Epithelial cell of proximal tubule (primary cell): Measurements from ENCODE around the gene HOXA5. TPM values are rescaled to one million over a fixed set of nuclear protein-coding genes. Genes with fewer than 3 reads are reported as not detected.
A peak's percentile ranks its signal among the peaks of the same experiment; 100 is the strongest.

Source experiments
- DNase-seq: peaks from one replicate; pipeline ENCODE4 v3.0.0-alpha.2; 2011; ENCODE audit warnings: low read depth
- H3K4me3 ChIP-seq: 2 replicates; pipeline ENCODE4 v1.5.1; 2011; ENCODE audit warnings: low read depth, mild to moderate bottlenecking, low read length
- CTCF ChIP-seq: conservative IDR thresholded peaks from 2 replicates; pipeline ENCODE4 v1.5.1; 2012; ENCODE audit warnings: low read depth, mild to moderate bottlenecking, low read length
- total RNA-seq: library from RNA; depleted of rRNA; stranded (reverse); fragments of >200 nt; gene quantifications from 2 replicates; pipeline ENCODE4 v1.2.3, GENCODE V29; 2015

The HOXA5 gene
- total RNA-seq, 1 donor from 2014 or later = 47.6 TPM

- H3K4me3 ChIP-seq = peak overlapping the region; percentile 75
- TF ChIP-seq CTCF = no peak
Measured at GRCh38 chr7:27140126-27140857, 3.2 kb downstream of the HOXA5 start.

GRCh38 chr7:27139334-27140125 lies 4.0 kb downstream of the HOXA5 start:
- H3K4me3 ChIP-seq = peak overlapping the region; percentile 75
- DNase-seq = no peak

More at GRCh38 chr7:27140126-27140857, 3.2 kb downstream of the HOXA5 start:
- no peak for DNase-seq

GRCh38 chr7:27138985-27139333 lies 4.5 kb downstream of the HOXA5 start:
- H3K4me3 ChIP-seq = peak overlapping the region; percentile 75
- no peak for DNase-seq
- no peak for TF ChIP-seq CTCF

More at GRCh38 chr7:27139334-27140125, 4.0 kb downstream of the HOXA5 start:
- no peak for TF ChIP-seq CTCF

GRCh38 chr7:27138472-27138871 lies 5.0 kb downstream of the HOXA5 start:
- TF ChIP-seq CTCF = no peak
- peak overlapping the region; percentile 75 for H3K4me3 ChIP-seq
- DNase-seq = no peak

- no peak for DNase-seq
- no peak for TF ChIP-seq CTCF
- H3K4me3 ChIP-seq = no peak overlapping the region
Measured at GRCh38 chr7:27137640-27138315, 5.7 kb downstream of the HOXA5 start.

- no peak for TF ChIP-seq CTCF
- DNase-seq = no peak
- H3K4me3 ChIP-seq = no peak overlapping the region
Measured at GRCh38 chr7:27134392-27134791, 9.1 kb downstream of the HOXA5 start.
